HepG2 (cell line): ENCODE data around the gene TMF1. TPM values are rescaled to one million over a fixed set of nuclear protein-coding genes. Genes with fewer than 3 reads are reported as not detected.

Experiments used
- ARNT ChIP-seq: fragments of 450-650 bp; IDR thresholded peaks from 2 replicates; pipeline ENCODE4 v1.6.1; 2017
- CEBPB ChIP-seq: IDR thresholded peaks from 2 replicates; pipeline ENCODE4 v1.6.1; 2011; ENCODE audit warnings: low read depth, low read length, improper control_type of control experiment, borderline replicate concordance
- CHD2 ChIP-seq: IDR thresholded peaks from 2 replicates; pipeline ENCODE4 v1.6.1; 2011; ENCODE audit warnings: low read depth, low read length, improper control_type of control experiment
- DMAP1 ChIP-seq: IDR thresholded peaks from 2 replicates; pipeline ENCODE4 v1.6.1; 2016
- EEA1 ChIP-seq: sonication (generic); formaldehyde crosslinking; IDR thresholded peaks from 2 replicates; pipeline ENCODE4 v1.5.1; 2020; ENCODE audit warnings: mild to moderate bottlenecking, missing genetic modification reagents, borderline replicate concordance
- HOXA5 ChIP-seq: sonication (generic); formaldehyde crosslinking; IDR thresholded peaks from 2 replicates; pipeline ENCODE4 v1.4.0; 2020; ENCODE audit warnings: missing genetic modification reagents
- KLF11 ChIP-seq: IDR thresholded peaks from 2 replicates; pipeline ENCODE4 v1.6.1; 2016; ENCODE audit warnings: missing compliant biosample characterization
- KMT2A ChIP-seq: sonication (generic); formaldehyde crosslinking; IDR thresholded peaks from 2 replicates; pipeline ENCODE4 v1.4.0; 2020; ENCODE audit warnings: missing genetic modification reagents
- MIER3 ChIP-seq: IDR thresholded peaks from 2 replicates; pipeline ENCODE4 v1.6.1; 2016; ENCODE audit warnings: missing compliant biosample characterization, borderline replicate concordance
- MXI1 ChIP-seq: IDR thresholded peaks from 3 replicates; pipeline ENCODE4 v1.6.1; 2012; ENCODE audit warnings: low read depth, low read length, inconsistent platforms, borderline replicate concordance
- NPAS2 ChIP-seq: sonication (generic); formaldehyde crosslinking; IDR thresholded peaks from 2 replicates; pipeline ENCODE4 v1.8.0; 2022; ENCODE audit warnings: mild to moderate bottlenecking, missing genetic modification reagents, borderline replicate concordance
- RELA ChIP-seq: sonication (generic); formaldehyde crosslinking; IDR thresholded peaks from 2 replicates; pipeline ENCODE4 v1.4.0; 2020; ENCODE audit warnings: missing genetic modification reagents
- RORA ChIP-seq: sonication (generic); formaldehyde crosslinking; IDR thresholded peaks from 2 replicates; pipeline ENCODE4 v1.5.0; 2020; ENCODE audit warnings: mild to moderate bottlenecking, missing genetic modification reagents, moderate library complexity
- SMAD1 ChIP-seq: sonication (generic); formaldehyde crosslinking; IDR thresholded peaks from 2 replicates; pipeline ENCODE4 v1.4.0; 2020; ENCODE audit warnings: missing genetic modification reagents, low read depth, mild to moderate bottlenecking, borderline replicate concordance
- TBP ChIP-seq: sonication (generic); formaldehyde crosslinking; IDR thresholded peaks from 2 replicates; pipeline ENCODE4 v1.5.0; 2020; ENCODE audit warnings: missing genetic modification reagents
- THYN1 ChIP-seq: sonication (generic); formaldehyde crosslinking; IDR thresholded peaks from 2 replicates; pipeline ENCODE4 v1.8.1; 2023; ENCODE audit warnings: low read depth, mild to moderate bottlenecking, moderate library complexity, missing genetic modification reagents, borderline replicate concordance
- YEATS2 ChIP-seq: sonication (generic); formaldehyde crosslinking; IDR thresholded peaks from 2 replicates; pipeline ENCODE4 v1.4.0; 2020; ENCODE audit warnings: missing genetic modification reagents, borderline replicate concordance
- ZBTB3 ChIP-seq: sonication (generic); formaldehyde crosslinking; IDR thresholded peaks from 2 replicates; pipeline ENCODE4 v1.4.0; 2020; ENCODE audit warnings: low read depth, mild to moderate bottlenecking, moderate library complexity, missing genetic modification reagents, borderline replicate concordance
- ZFP1 ChIP-seq: IDR thresholded peaks from 2 replicates; pipeline ENCODE4 v1.6.1; 2016
- ZNF256 ChIP-seq: sonication (generic); formaldehyde crosslinking; conservative IDR thresholded peaks from 2 replicates; pipeline ENCODE4 v1.4.0; 2020; ENCODE audit warnings: missing genetic modification reagents
- ZNF282 ChIP-seq: fragments of 450-650 bp; IDR thresholded peaks from 2 replicates; pipeline ENCODE4 v1.6.1; 2018; ENCODE audit not compliant: partially characterized antibody
- ZNF326 ChIP-seq: sonication (generic); formaldehyde crosslinking; IDR thresholded peaks from 2 replicates; pipeline ENCODE4 v1.4.0; 2020; ENCODE audit warnings: missing genetic modification reagents, borderline replicate concordance
- polyA plus RNA-seq, 8 experiments: library from polyadenylated mRNA; depleted of rRNA in 3 of 8; stranded (reverse) in 7 of 8; unstranded in 1 of 8; fragments of >200 nt; fragmentation: Illumina TruSeq in 4 of 8; extraction: Trizol in 4 of 8; gene quantifications; 2 replicates each; pipeline versions ENCODE4 v1.2.1 to v1.2.3, GENCODE V29; 2011 to 2016; ENCODE audit warnings: low read depth in 4 of 8, missing spikeins in 1 of 8, mixed read lengths in 1 of 8; ENCODE audit not compliant: insufficient read depth in 1 of 8
- total RNA-seq, 5 experiments: library from RNA; depleted of rRNA; stranded (reverse); fragments of >200 nt; fragmentation: Illumina TruSeq; extraction: Trizol; gene quantifications; 2 replicates each; pipeline ENCODE4 v1.2.3, GENCODE V29; 2016; ENCODE audit warnings: low read depth in 1 of 5
- TF ChIP-seq, protein P1 (sequence below): sonication (generic); formaldehyde crosslinking; IDR thresholded peaks from 2 replicates; pipeline ENCODE4 v1.8.1; 2023; ENCODE audit warnings: mild to moderate bottlenecking, missing genetic modification reagents
- TF ChIP-seq, protein P2 (sequence below): sonication (generic); formaldehyde crosslinking; IDR thresholded peaks from 2 replicates; pipeline ENCODE4 v1.5.0; 2020; ENCODE audit warnings: mild to moderate bottlenecking, missing genetic modification reagents, moderate library complexity
- TF ChIP-seq, protein P3 (sequence below): sonication (generic); formaldehyde crosslinking; IDR thresholded peaks from 2 replicates; pipeline ENCODE4 v1.5.0; 2020; ENCODE audit warnings: mild to moderate bottlenecking, missing genetic modification reagents
- TF ChIP-seq, protein P4 (sequence below): sonication (generic); formaldehyde crosslinking; IDR thresholded peaks from 2 replicates; pipeline ENCODE4 v1.4.0; 2020; ENCODE audit warnings: mild to moderate bottlenecking, missing genetic modification reagents

TMF1 gene
- total and polyA plus RNA-seq, 2 of the 13 experiments (the other 11 are each of a cell fraction or from before 2014, with no cell fraction given): 12.1 to 38.4 TPM

DNA sequence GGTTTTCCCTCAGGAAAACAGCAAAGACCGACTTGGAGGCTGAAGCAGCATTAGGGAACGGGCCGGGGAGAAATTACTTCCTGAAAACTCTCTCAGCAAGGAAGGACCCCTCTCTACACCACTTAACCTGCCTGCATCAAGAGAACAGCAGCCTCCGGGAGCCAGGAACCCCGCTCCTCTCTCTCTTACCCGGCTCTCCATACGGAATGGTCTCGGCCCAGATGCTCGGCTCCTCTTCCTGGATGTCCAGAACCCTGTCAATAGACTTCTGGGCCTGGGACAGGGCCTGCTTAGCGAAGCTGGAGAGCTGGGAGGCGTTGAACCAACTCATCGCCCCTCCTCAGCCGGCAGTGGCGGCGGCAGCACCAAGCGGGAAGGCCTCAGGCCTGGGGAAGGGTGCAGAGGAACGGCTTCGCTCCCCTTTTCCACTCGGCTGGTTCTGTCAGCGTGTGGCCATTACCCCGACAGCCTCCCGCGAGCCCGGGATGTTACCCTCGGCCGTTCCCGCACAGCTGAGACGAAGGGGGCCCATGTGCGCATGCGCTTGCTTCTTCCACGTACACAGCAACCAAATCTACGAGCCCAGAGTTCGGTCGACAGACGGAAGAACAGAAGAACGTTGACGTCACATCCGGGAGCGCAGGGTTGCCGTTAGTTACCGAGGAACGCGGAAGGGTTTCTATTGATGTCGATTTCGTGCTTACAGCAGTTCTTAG is at the start of gene TMF1 (continued):
- no peak for TF ChIP-seq CEBPB
- TF ChIP-seq, protein P1, sequence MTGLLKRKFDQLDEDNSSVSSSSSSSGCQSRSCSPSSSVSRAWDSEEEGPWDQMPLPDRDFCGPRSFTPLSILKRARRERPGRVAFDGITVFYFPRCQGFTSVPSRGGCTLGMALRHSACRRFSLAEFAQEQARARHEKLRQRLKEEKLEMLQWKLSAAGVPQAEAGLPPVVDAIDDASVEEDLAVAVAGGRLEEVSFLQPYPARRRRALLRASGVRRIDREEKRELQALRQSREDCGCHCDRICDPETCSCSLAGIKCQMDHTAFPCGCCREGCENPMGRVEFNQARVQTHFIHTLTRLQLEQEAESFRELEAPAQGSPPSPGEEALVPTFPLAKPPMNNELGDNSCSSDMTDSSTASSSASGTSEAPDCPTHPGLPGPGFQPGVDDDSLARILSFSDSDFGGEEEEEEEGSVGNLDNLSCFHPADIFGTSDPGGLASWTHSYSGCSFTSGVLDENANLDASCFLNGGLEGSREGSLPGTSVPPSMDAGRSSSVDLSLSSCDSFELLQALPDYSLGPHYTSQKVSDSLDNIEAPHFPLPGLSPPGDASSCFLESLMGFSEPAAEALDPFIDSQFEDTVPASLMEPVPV: 0 out of 2 replicates have a peak, but pooled peaks have one; percentile 56
- TF ChIP-seq, protein P2, sequence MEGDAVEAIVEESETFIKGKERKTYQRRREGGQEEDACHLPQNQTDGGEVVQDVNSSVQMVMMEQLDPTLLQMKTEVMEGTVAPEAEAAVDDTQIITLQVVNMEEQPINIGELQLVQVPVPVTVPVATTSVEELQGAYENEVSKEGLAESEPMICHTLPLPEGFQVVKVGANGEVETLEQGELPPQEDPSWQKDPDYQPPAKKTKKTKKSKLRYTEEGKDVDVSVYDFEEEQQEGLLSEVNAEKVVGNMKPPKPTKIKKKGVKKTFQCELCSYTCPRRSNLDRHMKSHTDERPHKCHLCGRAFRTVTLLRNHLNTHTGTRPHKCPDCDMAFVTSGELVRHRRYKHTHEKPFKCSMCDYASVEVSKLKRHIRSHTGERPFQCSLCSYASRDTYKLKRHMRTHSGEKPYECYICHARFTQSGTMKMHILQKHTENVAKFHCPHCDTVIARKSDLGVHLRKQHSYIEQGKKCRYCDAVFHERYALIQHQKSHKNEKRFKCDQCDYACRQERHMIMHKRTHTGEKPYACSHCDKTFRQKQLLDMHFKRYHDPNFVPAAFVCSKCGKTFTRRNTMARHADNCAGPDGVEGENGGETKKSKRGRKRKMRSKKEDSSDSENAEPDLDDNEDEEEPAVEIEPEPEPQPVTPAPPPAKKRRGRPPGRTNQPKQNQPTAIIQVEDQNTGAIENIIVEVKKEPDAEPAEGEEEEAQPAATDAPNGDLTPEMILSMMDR: no peak
- TF ChIP-seq KMT2A (CRISPR knock-in tag): peak; percentile 73
- no peak for TF ChIP-seq ZNF282
- no peak for TF ChIP-seq ZBTB3 (CRISPR knock-in tag)
- TF ChIP-seq ARNT: no peak
- no peak for TF ChIP-seq ZFP1 (CRISPR knock-in tag)
- TF ChIP-seq RELA (CRISPR knock-in tag): no peak
- no peak for TF ChIP-seq KLF11 (CRISPR knock-in tag)
- TF ChIP-seq, protein P3, sequence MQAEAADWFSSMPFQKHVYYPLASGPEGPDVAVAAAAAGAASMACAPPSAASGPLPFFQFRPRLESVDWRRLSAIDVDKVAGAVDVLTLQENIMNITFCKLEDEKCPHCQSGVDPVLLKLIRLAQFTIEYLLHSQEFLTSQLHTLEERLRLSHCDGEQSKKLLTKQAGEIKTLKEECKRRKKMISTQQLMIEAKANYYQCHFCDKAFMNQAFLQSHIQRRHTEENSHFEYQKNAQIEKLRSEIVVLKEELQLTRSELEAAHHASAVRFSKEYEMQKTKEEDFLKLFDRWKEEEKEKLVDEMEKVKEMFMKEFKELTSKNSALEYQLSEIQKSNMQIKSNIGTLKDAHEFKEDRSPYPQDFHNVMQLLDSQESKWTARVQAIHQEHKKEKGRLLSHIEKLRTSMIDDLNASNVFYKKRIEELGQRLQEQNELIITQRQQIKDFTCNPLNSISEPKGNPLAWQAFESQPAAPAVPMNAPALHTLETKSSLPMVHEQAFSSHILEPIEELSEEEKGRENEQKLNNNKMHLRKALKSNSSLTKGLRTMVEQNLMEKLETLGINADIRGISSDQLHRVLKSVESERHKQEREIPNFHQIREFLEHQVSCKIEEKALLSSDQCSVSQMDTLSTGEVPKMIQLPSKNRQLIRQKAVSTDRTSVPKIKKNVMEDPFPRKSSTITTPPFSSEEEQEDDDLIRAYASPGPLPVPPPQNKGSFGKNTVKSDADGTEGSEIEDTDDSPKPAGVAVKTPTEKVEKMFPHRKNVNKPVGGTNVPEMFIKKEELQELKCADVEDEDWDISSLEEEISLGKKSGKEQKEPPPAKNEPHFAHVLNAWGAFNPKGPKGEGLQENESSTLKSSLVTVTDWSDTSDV: 0 out of 2 replicates have a peak, but pooled peaks have one; percentile 73
- no peak for TF ChIP-seq ZNF326 (CRISPR knock-in tag)
- no peak for TF ChIP-seq RORA (CRISPR knock-in tag)
- 0 out of 2 replicates have a peak, but pooled peaks have one; percentile 44 for TF ChIP-seq HOXA5 (CRISPR knock-in tag)
- TF ChIP-seq CHD2: peak; percentile 83
- peak; percentile 84 for TF ChIP-seq YEATS2 (CRISPR knock-in tag)
- TF ChIP-seq ZNF256 (CRISPR knock-in tag): no peak
- TF ChIP-seq MXI1: peak; percentile 94; the same call in 2 of the 3 replicates
- no peak for TF ChIP-seq EEA1
- TF ChIP-seq NPAS2: no peak
- no peak for TF ChIP-seq TBP
- TF ChIP-seq SMAD1 (CRISPR knock-in tag): 0 out of 2 replicates have a peak, but pooled peaks have one; percentile 29
- TF ChIP-seq MIER3: no peak
- TF ChIP-seq DMAP1 (CRISPR knock-in tag): peak; percentile 93
- TF ChIP-seq, protein P4, sequence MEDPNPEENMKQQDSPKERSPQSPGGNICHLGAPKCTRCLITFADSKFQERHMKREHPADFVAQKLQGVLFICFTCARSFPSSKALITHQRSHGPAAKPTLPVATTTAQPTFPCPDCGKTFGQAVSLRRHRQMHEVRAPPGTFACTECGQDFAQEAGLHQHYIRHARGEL (CRISPR knock-in tag): 0 out of 2 replicates have a peak, but pooled peaks have one; percentile 8
- TF ChIP-seq THYN1 (CRISPR knock-in tag): no peak; the same call in 1 of the 2 replicates
